NAMALWA (cell line): ENCODE measurements around the gene TAF5.
"Not testable (repeated sequence)": the region's sequence is repeated elsewhere in the genome, so short reads cannot be mapped to it uniquely, and the experiment has no call there.

Experiments
- DNase-seq: peaks from one replicate; pipeline ENCODE4 v3.0.0-alpha.2; 2015; ENCODE audit warnings: low spot score

The TAF5 gene

GRCh38 chr10:103367782-103368518, at the start of gene TAF5:
Gene TAF5, plus strand, starts transcription at chr10:103367976. Its CDS starts 14 bp downstream, at chr10:103367990.
- DNase-seq = peak; percentile 98

- DNase-seq = no peak
These were observed 39.9 kb upstream of the TAF5 start for GRCh38 chr10:103327906-103328305.

- peak; percentile 50 for DNase-seq
These were observed 33.7 kb upstream of the TAF5 start for GRCh38 chr10:103333934-103334520.

DNA sequence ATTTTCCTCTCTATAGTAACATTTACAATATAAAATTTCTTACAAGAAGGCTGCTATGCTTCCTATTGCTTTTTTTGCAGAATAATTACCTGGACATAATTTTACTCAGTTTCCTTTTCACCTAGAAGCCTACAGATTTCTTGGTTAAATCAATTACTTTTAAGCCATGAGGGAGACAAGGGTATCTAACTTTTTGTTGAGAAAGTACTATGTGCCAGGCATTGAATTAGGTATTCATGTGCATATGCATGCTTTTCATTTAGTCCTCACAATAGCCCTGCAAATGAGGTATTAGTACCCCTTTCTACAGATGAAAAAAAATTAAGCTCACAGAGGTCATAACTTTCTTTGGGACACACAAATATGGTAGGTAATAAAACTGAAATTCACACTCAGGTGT, 33.2 kb upstream of the TAF5 start:
- no peak for DNase-seq

DNA sequence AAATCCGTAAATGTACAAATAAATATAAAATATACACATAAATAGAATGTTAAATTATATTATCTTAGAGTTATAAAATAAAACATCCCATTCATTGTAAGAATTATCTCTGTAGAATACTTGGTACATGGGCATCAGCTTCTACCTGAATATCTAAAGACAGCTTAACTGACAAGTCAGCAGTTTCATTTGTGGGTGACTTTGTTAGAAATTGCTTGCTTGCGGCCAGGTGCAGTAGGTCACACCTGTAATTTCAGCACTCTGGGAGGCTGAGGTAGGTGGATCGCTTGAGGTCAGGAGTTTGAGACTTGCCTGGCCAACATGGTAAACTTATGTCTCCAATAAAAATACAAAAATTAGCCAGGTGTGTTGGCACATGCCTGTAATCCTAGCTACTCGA, 31.4 kb upstream of the TAF5 start:
- no peak for DNase-seq

DNA sequence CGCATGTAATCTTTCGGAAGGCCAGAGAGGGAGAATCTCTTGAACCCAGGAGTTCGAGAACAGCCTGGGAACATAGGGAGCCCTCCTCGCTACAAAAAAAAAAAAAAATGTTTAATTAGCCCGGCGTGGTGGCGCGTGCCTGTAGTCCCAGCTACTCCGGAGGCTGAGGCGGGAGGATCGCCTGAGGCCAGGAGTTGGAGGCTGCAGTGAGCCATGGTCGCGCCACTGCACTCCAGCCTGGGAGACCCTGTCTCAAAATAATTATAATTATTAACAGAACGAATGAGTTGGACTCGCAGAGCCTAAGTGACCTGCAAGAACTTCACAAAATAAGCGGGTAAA, 17.6 kb upstream of the TAF5 start:
- DNase-seq = no peak

- DNase-seq = peak; percentile 88
These were observed 17.1 kb upstream of the TAF5 start, which contains the start of gene PCGF6 for GRCh38 chr10:103350517-103351260. Gene PCGF6, minus strand, starts transcription at chr10:103351140. Its CDS starts 74 bp downstream, at chr10:103351066.

DNA sequence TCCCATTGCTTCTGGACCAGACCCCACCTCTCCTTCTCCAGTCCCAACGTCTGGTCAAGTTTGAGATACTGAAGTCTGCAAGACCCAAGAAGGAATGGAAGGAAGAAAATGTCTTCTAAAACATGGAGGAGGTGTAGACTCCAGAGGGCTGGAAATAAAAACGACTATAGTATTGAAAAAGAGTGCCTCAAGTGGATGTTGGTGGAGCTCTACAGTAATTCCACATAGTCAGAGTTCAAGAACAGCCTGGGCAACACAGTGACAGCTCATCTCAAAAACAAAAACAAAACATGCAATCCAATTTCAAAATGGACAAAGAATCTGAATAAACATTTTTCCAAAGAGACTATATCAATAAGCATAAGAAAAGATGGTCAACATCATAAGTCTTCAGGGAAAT, 14.5 kb upstream of the TAF5 start:
- DNase-seq = peak; percentile 39

DNA sequence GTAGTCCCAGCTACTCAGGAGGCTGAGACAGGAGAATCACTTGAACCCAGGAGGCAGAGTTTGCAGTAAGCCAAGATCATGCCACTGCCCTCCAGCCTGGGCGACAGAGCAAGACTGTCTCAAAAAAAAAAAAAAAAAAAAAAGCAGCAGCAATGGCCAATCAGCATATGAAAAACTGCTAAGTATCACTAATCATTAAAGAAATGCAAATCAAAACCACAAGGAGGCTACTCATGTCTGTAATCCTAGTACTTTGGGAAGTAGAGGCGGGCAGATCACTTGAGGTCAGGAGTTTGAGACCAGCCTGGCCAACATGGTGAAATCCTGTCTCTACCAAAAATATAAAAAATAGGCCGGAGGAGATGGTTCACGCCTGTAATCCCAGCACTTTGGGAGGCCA, 13.2 kb upstream of the TAF5 start:
- DNase-seq = not testable (repeated sequence)

GRCh38 chr10:103355906-103356599, 11.7 kb upstream of the TAF5 start:
- DNase-seq = no peak

GRCh38 chr10:103359493-103359892, 8.3 kb upstream of the TAF5 start:
- DNase-seq = not testable (repeated sequence)

- not testable (repeated sequence) for DNase-seq
These were observed 7.0 kb upstream of the TAF5 start for GRCh38 chr10:103360791-103361190.

DNA sequence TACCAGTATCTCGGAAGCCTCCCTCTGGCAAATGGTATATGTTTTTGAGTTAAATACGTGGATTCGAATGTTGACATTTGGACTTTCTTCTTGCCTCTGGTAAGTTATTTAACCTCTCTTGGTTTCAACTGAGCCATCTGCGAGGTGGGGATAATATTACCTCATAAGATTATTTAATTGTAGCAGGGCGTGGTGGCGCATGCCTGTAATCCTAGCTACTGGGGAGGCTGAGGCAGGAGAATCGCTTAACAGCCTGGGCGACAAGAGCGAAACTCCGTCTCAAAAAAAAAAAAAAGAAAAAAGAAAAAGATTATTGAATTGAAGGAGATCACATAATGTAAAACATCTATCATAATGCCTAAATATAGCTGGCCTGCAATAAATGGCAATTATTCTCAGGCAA, 396 bp upstream of the TAF5 start:
- DNase-seq = no peak

GRCh38 chr10:103373544-103373943, 5.8 kb downstream of the TAF5 start:
- no peak for DNase-seq

- DNase-seq = no peak
These were observed 6.5 kb downstream of the TAF5 start for GRCh38 chr10:103374263-103374662.

DNA sequence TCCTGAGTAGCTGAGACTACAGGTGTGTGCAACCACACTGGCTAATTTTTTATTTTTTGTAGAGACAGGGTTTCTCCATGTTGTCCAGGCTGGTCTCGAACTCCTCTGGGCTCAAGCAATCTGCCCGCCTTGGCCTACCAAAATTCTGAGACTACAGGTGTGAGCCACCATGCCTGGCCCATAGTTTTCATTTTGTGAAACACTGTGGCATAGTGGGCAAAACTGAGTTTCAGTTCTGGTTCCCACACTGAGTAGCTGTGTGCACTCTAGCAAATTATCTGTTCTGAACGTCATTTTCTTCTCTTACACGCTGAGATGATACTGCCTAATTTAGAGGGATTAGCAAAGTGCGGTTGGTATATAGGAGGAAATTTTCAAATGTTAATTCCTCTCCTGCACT, 15.0 kb downstream of the TAF5 start:
- no peak for DNase-seq

DNA sequence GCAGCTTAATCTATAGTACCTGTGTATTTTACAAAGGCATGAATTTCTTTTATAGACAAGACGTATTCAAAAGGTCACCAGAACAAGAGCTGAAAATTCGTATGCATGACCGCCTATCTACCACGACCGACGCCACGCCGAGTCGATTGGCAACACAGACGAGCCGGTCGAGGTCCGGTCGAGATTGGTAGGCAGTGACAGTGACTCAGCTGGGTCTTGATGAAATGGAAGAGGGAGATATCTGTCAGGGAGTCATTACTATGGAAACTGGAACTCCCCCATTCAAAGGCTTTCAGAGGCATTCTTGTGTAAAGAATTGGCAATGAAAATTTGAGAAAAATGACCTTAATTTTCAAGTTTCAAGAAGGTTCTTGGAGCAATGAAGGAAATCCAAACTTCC, 26.4 kb downstream of the TAF5 start:
- no peak for DNase-seq

GRCh38 chr10:103395754-103396066, 27.9 kb downstream of the TAF5 start:
- DNase-seq = peak; percentile 23

DNA sequence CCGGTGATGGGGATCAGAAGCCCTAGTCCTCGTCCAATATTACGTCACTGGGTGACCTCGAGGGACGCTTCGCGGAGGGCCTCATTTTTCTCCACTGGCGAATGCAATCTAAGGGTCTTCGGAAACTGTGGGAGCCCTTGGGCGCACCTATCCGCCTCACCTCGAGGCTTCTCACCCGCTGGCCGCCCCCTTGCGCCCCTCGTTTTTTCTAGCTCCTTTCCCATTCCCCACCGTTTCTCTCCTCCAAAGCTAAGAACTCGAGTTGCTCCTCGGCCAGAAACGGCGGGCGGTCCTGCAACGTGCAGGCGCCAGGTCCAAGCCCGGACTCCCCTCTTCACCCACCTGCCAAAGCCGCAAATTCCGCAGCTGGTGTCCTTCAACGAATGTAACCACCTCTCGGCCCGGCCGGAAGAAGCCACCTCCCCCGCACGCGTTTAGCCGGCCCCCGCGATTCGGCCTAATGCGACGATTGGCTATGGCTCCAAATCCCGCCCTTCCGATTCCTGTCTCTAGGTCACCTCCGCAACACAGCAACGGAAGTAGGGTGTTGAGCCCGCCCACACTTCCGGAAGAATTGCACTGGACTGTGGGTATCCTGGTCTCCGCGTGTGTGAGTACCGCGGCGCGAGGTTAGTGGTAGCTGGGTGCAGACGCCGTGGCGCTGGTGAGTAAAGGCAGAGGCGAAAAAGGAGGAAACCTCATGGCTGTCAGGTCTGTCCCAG, 28.5 kb downstream of the TAF5 start, which contains the start of the genes ATP5MK and PDCD11:
ATP5MK (minus strand) TSS at position 409 of the 722 bp plus-strand sequence. CDS start 4,018 bp downstream, outside the sequence.
PDCD11 (plus strand) TSS at position 560 of the 722 bp plus-strand sequence. CDS start 1,801 bp downstream, outside the sequence.
- DNase-seq = peak; percentile 99

GRCh38 chr10:103396789-103397087, 29.0 kb downstream of the TAF5 start:
- no peak for DNase-seq

DNA sequence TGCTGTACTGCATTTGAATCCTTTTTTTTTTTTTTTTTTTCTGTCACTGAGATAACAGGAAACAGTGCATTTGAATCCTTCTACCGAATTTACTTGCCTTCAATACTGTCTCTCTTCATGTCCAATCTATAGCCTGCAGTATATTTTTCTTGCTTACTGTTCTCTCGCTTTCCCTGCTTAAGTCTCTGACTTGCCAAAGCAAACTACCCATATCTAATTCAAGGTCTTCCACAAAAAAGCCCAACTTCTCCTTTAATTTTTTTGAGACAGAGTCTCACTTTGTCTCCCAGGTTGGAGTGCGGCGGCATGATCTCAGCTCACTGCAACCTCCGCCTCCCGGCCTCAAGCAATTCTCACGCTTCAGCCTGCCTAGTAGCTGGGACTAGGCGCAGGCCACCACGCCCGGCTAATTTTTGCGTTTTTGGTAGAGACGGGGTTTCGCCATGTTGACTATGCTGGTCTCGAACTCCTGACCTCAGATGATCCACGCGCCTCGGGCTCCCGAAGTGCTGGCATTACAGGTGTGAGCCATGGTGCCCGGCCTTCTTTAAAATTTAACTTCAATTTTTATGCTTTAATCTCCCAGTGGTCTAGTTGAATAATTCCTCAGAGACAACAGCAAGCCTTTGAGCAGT, 29.5 kb downstream of the TAF5 start:
- no peak for DNase-seq
